Measurements from ENCODE around the gene PALD1.

Gene PALD1

DNA sequence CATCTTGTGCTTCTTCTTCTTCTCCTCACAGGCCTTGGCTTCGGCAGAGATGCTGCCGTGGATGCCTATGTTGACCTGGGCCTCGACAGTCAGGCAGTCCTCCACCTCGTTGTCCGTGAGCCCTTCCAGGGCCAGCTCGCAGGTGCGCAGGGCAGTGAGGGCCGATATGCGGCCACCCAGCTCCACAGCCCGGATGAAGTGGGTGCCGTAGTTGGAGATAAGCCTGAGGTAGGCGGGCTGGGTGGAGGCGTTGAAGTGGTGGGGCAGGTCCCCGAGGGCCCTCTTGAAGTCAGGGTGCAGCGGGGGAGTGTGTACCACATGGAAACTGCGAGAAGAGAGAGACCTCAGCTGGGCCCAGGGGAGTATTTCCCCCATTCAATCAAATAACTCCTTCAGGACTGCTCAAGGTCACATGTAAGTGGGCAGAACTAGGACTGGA, 120.3 kb downstream of the PALD1 start:
- Histone ChIP-seq H3K9me3 (ENCODE audit: control insufficient read depth, insufficient read depth, low read depth, low read length) (no peaks in the 10 kb centered on the region), H3K27ac (ENCODE audit: low read depth, low read length) (no peak overlapping the region), H3K36me3 (ENCODE audit: control insufficient read depth, insufficient read depth, low read length) (no peaks in the 10 kb centered on the region), H3K27me3 (ENCODE audit: control insufficient read depth, insufficient read depth, low read length) (no peaks in the 10 kb centered on the region), H3K9ac (ENCODE audit: low read length) (no peak overlapping the region), H3K4me3 (ENCODE audit: low read depth, low read length) (no peak overlapping the region), H3K4me1 (ENCODE audit: control insufficient read depth, insufficient read depth, low read length) (peaks cover 5% of the 10 kb centered on the region; the same call in 1 of the 2 replicates)

- no peaks in the 10 kb centered on the region for H3K27me3 ChIP-seq (ENCODE audit: control insufficient read depth, insufficient read depth, low read length)
- H3K4me1 ChIP-seq (ENCODE audit: control insufficient read depth, insufficient read depth, low read length), result peaks cover 5% of the 10 kb centered on the region; the same call in 1 of the 2 replicates
- H3K36me3 ChIP-seq (ENCODE audit: control insufficient read depth, insufficient read depth, low read length), result no peaks in the 10 kb centered on the region
- no peak overlapping the region for H3K9ac ChIP-seq (ENCODE audit: low read length)
- H3K27ac ChIP-seq (ENCODE audit: low read depth, low read length), result no peak overlapping the region
- no peak overlapping the region for H3K4me3 ChIP-seq (ENCODE audit: low read depth, low read length)
- H3K9me3 ChIP-seq (ENCODE audit: control insufficient read depth, insufficient read depth, low read depth, low read length), result no peaks in the 10 kb centered on the region
These were observed 120.8 kb downstream of the PALD1 start for GRCh38 chr10:70599319-70599718.

- Histone ChIP-seq H3K4me3 (ENCODE audit: low read depth, low read length) (no peak overlapping the region), H3K9me3 (ENCODE audit: control insufficient read depth, insufficient read depth, low read depth, low read length) (no peaks in the 10 kb centered on the region), H3K4me1 (ENCODE audit: control insufficient read depth, insufficient read depth, low read length) (peaks cover 3% of the 10 kb centered on the region; the same call in 1 of the 2 replicates), H3K27ac (ENCODE audit: low read depth, low read length) (no peak overlapping the region), H3K9ac (ENCODE audit: low read length) (no peak overlapping the region), H3K36me3 (ENCODE audit: control insufficient read depth, insufficient read depth, low read length) (no peaks in the 10 kb centered on the region), H3K27me3 (ENCODE audit: control insufficient read depth, insufficient read depth, low read length) (no peaks in the 10 kb centered on the region)
These were observed 121.2 kb downstream of the PALD1 start for GRCh38 chr10:70599791-70600190.

- no peaks in the 10 kb centered on the region for H3K9me3 ChIP-seq (ENCODE audit: control insufficient read depth, insufficient read depth, low read depth, low read length)
- no peak overlapping the region for H3K4me3 ChIP-seq (ENCODE audit: low read depth, low read length)
- no peaks in the 10 kb centered on the region for H3K4me1 ChIP-seq (ENCODE audit: control insufficient read depth, insufficient read depth, low read length)
- no peaks in the 10 kb centered on the region for H3K27me3 ChIP-seq (ENCODE audit: control insufficient read depth, insufficient read depth, low read length)
- H3K27ac ChIP-seq (ENCODE audit: low read depth, low read length), result no peak overlapping the region
- H3K36me3 ChIP-seq (ENCODE audit: control insufficient read depth, insufficient read depth, low read length), result no peaks in the 10 kb centered on the region
- no peak overlapping the region for H3K9ac ChIP-seq (ENCODE audit: low read length)
These were observed 122.2 kb downstream of the PALD1 start for GRCh38 chr10:70600512-70601395.

DNA sequence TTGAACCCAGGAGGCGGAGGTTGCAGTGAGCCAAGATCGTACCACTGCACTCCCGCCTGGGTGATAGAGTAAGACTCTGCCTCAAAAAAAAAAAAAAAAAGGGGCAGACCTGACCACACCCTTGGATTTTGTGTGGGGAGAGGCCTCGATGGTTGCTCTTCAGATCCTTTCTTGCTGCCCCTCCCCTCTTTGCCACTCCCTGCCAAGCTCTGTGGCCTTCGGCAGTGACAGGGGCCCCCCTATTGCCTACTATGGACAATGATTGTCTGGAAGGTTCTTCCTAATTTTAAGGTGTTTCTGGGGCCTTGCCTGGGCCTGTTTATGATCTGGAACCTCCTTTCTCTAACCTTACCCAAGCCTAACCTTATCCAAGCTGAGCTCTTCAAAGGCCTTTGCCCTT, 123.2 kb downstream of the PALD1 start:
- Histone ChIP-seq H3K36me3 (ENCODE audit: control insufficient read depth, insufficient read depth, low read length) (no peaks in the 10 kb centered on the region), H3K27me3 (ENCODE audit: control insufficient read depth, insufficient read depth, low read length) (no peaks in the 10 kb centered on the region), H3K9ac (ENCODE audit: low read length) (no peak overlapping the region), H3K4me3 (ENCODE audit: low read depth, low read length) (no peak overlapping the region), H3K4me1 (ENCODE audit: control insufficient read depth, insufficient read depth, low read length) (no peaks in the 10 kb centered on the region), H3K9me3 (ENCODE audit: control insufficient read depth, insufficient read depth, low read depth, low read length) (no peaks in the 10 kb centered on the region), H3K27ac (ENCODE audit: low read depth, low read length) (no peak overlapping the region)

GRCh38 chr10:70602665-70603448, 124.3 kb downstream of the PALD1 start, which contains the start of gene PRF1:
TSS of gene PRF1 (minus strand) at chr10:70602741. CDS start at chr10:70600902, 1,839 bp downstream.
- Histone ChIP-seq H3K36me3 (ENCODE audit: control insufficient read depth, insufficient read depth, low read length) (no peaks in the 10 kb centered on the region), H3K27ac (ENCODE audit: low read depth, low read length) (no peak within 1 kb of the TSS), H3K9me3 (ENCODE audit: control insufficient read depth, insufficient read depth, low read depth, low read length) (no peaks in the 10 kb centered on the region), H3K9ac (ENCODE audit: low read length) (no peak within 1 kb of the TSS), H3K4me3 (ENCODE audit: low read depth, low read length) (no peak within 1 kb of the TSS), H3K4me1 (ENCODE audit: control insufficient read depth, insufficient read depth, low read length) (no peaks in the 10 kb centered on the region), H3K27me3 (ENCODE audit: control insufficient read depth, insufficient read depth, low read length) (no peaks in the 10 kb centered on the region)

- Histone ChIP-seq H3K4me3 (ENCODE audit: low read depth, low read length) (no peak overlapping the region), H3K27me3 (ENCODE audit: control insufficient read depth, insufficient read depth, low read length) (no peaks in the 10 kb centered on the region), H3K27ac (ENCODE audit: low read depth, low read length) (no peak overlapping the region), H3K36me3 (ENCODE audit: control insufficient read depth, insufficient read depth, low read length) (no peaks in the 10 kb centered on the region), H3K4me1 (ENCODE audit: control insufficient read depth, insufficient read depth, low read length) (no peaks in the 10 kb centered on the region), H3K9me3 (ENCODE audit: control insufficient read depth, insufficient read depth, low read depth, low read length) (no peaks in the 10 kb centered on the region), H3K9ac (ENCODE audit: low read length) (no peak overlapping the region)
These were observed 124.9 kb downstream of the PALD1 start for GRCh38 chr10:70603449-70603801.

DNA sequence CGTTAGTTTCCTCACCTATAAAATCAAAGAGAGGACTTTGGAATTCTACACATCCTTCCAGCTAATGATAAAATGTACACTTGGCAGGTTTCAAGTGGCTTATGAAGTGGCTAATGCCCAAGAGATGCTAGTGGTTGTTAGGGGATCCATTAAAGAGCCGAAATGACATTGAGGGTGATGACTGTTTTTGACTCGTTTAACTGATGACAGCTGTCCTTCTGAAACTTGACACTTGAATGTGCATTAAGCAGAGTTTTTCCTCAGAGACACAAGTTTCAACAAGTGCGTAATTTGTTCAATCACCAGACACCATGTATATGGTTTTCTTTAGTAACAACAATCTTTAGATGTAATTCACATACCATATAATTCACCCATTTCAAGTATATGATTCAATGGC, 125.5 kb downstream of the PALD1 start:
- Histone ChIP-seq H3K27me3 (ENCODE audit: control insufficient read depth, insufficient read depth, low read length) (no peaks in the 10 kb centered on the region), H3K4me1 (ENCODE audit: control insufficient read depth, insufficient read depth, low read length) (no peaks in the 10 kb centered on the region), H3K36me3 (ENCODE audit: control insufficient read depth, insufficient read depth, low read length) (no peaks in the 10 kb centered on the region), H3K4me3 (ENCODE audit: low read depth, low read length) (no peak overlapping the region), H3K27ac (ENCODE audit: low read depth, low read length) (no peak overlapping the region), H3K9ac (ENCODE audit: low read length) (no peak overlapping the region), H3K9me3 (ENCODE audit: control insufficient read depth, insufficient read depth, low read depth, low read length) (no peaks in the 10 kb centered on the region)

- no peak overlapping the region for H3K9ac ChIP-seq (ENCODE audit: low read length)
- H3K27me3 ChIP-seq (ENCODE audit: control insufficient read depth, insufficient read depth, low read length), result no peaks in the 10 kb centered on the region
- no peak overlapping the region for H3K27ac ChIP-seq (ENCODE audit: low read depth, low read length)
- H3K36me3 ChIP-seq (ENCODE audit: control insufficient read depth, insufficient read depth, low read length), result no peaks in the 10 kb centered on the region
- H3K9me3 ChIP-seq (ENCODE audit: control insufficient read depth, insufficient read depth, low read depth, low read length), result no peaks in the 10 kb centered on the region
- no peaks in the 10 kb centered on the region for H3K4me1 ChIP-seq (ENCODE audit: control insufficient read depth, insufficient read depth, low read length)
- no peak overlapping the region for H3K4me3 ChIP-seq (ENCODE audit: low read depth, low read length)
These were observed 126.6 kb downstream of the PALD1 start for GRCh38 chr10:70605161-70605560.

- Histone ChIP-seq H3K9me3 (ENCODE audit: control insufficient read depth, insufficient read depth, low read depth, low read length) (no peaks in the 10 kb centered on the region), H3K4me3 (ENCODE audit: low read depth, low read length) (no peak overlapping the region), H3K36me3 (ENCODE audit: control insufficient read depth, insufficient read depth, low read length) (no peaks in the 10 kb centered on the region), H3K27ac (ENCODE audit: low read depth, low read length) (no peak overlapping the region), H3K4me1 (ENCODE audit: control insufficient read depth, insufficient read depth, low read length) (no peaks in the 10 kb centered on the region), H3K27me3 (ENCODE audit: control insufficient read depth, insufficient read depth, low read length) (no peaks in the 10 kb centered on the region), H3K9ac (ENCODE audit: low read length) (no peak overlapping the region)
These were observed 129.4 kb downstream of the PALD1 start for GRCh38 chr10:70607936-70608335.

- H3K27ac ChIP-seq (ENCODE audit: low read depth, low read length), result no peak overlapping the region
- H3K4me1 ChIP-seq (ENCODE audit: control insufficient read depth, insufficient read depth, low read length), result no peaks in the 10 kb centered on the region
- H3K9ac ChIP-seq (ENCODE audit: low read length), result no peak overlapping the region
- H3K9me3 ChIP-seq (ENCODE audit: control insufficient read depth, insufficient read depth, low read depth, low read length), result no peaks in the 10 kb centered on the region
- no peaks in the 10 kb centered on the region for H3K27me3 ChIP-seq (ENCODE audit: control insufficient read depth, insufficient read depth, low read length)
- H3K4me3 ChIP-seq (ENCODE audit: low read depth, low read length), result no peak overlapping the region
- no peaks in the 10 kb centered on the region for H3K36me3 ChIP-seq (ENCODE audit: control insufficient read depth, insufficient read depth, low read length)
These were observed 135.4 kb downstream of the PALD1 start for GRCh38 chr10:70613941-70614340.
